Measurements from ENCODE around the gene CHRM2.
A peak's percentile ranks its signal among the peaks of the same experiment; 100 is the strongest.
"Not testable (repeated sequence)": the region's sequence is repeated elsewhere in the genome, so short reads cannot be mapped to it uniquely, and the experiment has no call there.

Gene CHRM2

DNA sequence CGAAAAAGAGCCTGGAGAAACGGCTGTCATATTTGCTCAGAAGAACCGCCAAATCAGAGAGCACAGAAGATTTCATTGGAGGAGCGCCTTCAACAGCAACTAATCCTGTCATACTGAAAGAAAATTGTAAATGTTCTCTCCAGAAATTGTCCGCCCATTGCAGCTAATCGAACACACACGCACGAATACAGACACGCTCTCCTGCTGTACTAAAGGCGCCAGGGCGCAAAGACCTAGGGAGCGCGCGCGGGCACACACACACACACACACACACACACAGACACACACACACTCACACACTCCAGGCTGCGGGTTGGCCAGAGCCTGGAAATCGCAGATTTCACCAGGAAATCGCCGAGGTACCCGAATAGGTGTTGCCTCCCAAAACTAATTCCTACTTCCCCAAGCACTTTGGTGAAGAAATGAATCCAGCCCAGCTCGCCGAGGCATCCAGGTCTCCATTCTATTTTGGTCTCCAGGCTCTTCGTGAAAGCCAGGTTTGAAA, at the start of gene CHRM2:
Gene CHRM2 (plus strand): TSS at position 157 of the 505 bp plus-strand sequence. CDS start 146,214 bp downstream, outside the sequence.
- peak within 1 kb of the TSS; percentile 61 for H3K4me3 ChIP-seq
- no peak for DNase-seq (ENCODE audit: low spot score)
- H3K27ac ChIP-seq, result no peak within 1 kb of the TSS
- TF ChIP-seq, protein P1, sequence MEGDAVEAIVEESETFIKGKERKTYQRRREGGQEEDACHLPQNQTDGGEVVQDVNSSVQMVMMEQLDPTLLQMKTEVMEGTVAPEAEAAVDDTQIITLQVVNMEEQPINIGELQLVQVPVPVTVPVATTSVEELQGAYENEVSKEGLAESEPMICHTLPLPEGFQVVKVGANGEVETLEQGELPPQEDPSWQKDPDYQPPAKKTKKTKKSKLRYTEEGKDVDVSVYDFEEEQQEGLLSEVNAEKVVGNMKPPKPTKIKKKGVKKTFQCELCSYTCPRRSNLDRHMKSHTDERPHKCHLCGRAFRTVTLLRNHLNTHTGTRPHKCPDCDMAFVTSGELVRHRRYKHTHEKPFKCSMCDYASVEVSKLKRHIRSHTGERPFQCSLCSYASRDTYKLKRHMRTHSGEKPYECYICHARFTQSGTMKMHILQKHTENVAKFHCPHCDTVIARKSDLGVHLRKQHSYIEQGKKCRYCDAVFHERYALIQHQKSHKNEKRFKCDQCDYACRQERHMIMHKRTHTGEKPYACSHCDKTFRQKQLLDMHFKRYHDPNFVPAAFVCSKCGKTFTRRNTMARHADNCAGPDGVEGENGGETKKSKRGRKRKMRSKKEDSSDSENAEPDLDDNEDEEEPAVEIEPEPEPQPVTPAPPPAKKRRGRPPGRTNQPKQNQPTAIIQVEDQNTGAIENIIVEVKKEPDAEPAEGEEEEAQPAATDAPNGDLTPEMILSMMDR (IDR thresholded peaks at IDR 0.05), result no peak

DNA sequence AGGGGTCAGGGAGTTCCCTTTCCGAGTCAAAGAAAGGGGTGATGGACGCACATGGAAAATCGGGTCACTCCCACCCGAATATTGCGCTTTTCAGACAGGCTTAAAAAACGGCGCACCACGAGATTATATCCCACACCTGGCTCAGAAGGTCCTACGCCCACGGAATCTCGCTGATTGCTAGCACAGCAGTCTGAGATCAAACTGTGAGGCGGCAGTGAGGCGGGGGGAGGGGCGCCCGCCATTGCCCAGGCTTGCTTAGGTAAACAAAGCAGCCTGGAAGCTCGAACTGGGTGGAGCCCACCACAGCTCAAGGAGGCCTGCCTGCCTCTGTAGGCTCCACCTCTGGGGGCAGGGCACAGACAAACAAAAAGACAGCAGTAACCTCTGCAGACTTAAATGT, 37.1 kb upstream of the CHRM2 start:
- H3K27ac ChIP-seq; H3K4me3 ChIP-seq; DNase-seq (ENCODE audit: low spot score): not testable (repeated sequence)

DNA sequence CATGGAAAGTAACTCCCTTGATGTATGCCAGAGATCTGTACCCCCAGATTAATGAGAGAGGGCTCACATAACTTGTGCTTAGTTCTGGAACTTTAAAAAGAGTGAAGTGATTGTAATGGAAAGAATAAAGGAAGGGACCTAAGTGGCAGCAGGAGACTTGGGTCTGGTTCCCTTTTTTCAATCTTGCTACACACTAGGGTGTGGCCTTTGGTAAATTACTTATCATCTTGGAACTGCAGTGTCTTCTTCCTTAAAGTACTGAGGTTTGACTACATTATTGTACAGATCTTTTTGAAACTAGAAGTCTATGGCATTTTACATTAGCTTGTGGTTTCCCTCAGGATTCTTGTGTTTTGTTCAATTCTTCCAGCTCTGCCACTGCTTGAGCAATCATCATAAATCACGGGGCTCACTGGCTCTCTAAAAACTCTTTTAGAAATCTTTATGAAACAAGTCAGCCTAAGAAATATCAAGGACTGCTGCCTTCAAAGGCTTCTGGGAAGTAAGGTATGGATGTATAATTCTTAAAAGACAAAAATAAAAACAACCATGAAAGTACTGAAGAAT, 22.5 kb upstream of the CHRM2 start:
- DNase-seq (ENCODE audit: low spot score), result no peak
- Histone ChIP-seq H3K4me3 (no peak overlapping the region), H3K27ac (no peak overlapping the region)
- TF ChIP-seq, protein P1 (IDR thresholded peaks at IDR 0.05), result no peak

DNA sequence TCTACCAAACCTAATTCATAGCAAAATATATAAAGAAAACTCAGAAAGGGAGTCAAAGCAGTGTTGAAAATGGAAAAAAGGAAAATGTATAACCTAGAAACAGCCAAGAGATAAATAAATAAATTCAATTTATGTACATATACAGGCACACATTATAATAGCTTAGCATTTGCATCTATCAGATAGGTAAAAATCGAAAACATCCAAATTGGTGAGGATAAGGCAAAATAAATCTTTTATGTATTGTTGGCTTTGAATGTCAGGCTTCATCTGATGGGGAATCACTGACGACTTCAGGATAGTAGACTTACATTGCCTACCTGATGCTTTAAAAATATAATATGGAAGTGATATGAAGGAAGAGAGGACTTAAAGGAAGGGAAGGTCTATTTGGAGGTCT, 20.6 kb upstream of the CHRM2 start:
- Histone ChIP-seq H3K27ac (no peak overlapping the region), H3K4me3 (no peak overlapping the region)
- no peak for DNase-seq (ENCODE audit: low spot score)
- TF ChIP-seq, protein P1 (IDR thresholded peaks at IDR 0.05), result no peak

DNA sequence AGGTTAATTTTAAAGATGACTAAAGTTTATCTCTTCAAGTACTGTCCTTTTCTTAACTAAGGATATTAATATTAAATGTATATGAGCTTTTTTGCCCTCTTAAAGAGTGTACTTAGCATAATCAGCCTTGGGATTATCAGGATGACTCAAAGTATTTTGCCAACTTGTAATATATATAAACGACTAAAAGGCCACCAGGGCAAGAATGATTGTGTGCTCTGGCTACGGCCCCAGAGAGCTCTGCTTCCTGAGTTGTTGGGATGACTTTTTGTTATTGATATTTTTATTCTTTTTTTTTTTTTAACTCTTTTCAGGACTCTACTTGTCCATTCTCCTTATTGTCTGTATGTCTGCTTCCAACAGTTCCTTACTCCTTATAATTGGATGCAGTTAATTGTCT, 14.8 kb upstream of the CHRM2 start:
- H3K4me3 ChIP-seq, result no peak overlapping the region
- no peak for DNase-seq (ENCODE audit: low spot score)
- H3K27ac ChIP-seq, result no peak overlapping the region
- TF ChIP-seq, protein P1 (IDR thresholded peaks at IDR 0.05), result no peak

DNA sequence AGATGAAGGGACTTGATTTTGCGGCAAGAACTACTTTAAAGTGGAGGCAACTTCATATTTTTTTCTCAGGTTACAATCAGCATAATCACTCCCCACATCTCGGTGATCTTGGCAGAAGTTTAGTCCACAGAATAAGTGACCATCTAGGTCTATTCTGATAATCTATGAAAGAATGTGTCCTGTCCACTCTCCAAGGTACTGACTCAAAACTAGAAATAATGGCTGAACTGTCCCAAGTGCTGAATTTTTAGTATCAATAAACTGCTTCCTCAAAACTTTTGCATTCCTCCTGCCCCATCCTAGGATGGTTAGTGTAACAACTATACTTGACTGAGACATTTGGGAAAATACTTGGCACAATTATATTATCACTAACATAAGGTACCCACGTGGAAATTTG, 10.9 kb upstream of the CHRM2 start:
- no peak for DNase-seq (ENCODE audit: low spot score)
- TF ChIP-seq, protein P1 (IDR thresholded peaks at IDR 0.05), result no peak
- Histone ChIP-seq H3K4me3 (no peak overlapping the region), H3K27ac (no peak overlapping the region)

DNA sequence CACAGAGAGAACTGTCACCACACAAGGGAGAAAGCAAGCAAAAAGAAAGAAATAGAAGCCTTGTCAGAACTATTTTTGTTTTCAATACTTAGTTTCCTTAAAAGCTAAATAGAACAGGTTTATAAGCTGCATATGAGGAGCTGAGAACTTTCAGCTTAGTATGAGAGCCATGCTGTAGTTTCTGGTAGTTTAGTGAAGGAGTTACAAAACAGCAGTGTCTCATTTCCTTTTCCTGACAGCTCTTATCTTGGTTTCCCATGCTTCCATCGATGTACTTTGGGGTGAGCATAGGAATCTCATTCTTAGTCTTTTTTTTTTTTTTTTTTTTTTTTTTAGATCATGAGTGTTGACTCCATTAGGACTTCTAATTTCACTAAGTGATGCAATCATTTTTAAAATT, 8.6 kb upstream of the CHRM2 start:
- TF ChIP-seq, protein P1 (IDR thresholded peaks at IDR 0.05), result no peak
- H3K27ac ChIP-seq, result no peak overlapping the region
- no peak for DNase-seq (ENCODE audit: low spot score)
- H3K4me3 ChIP-seq, result no peak overlapping the region

Measured in coronary artery (tissue), 2 donors.